ENCODE measurements around the gene PNPLA6.
"Not testable (repeated sequence)": the region's sequence is repeated elsewhere in the genome, so short reads cannot be mapped to it uniquely, and the experiment has no call there.

PNPLA6 gene

GRCh38 chr19:7529610-7530490 is 5.7 kb upstream of the PNPLA6 start:
- in situ Hi-C loops (cut with MboI; ENCODE audit: low sequenced_read_pairs) = no loop called here
- no peak overlapping the region for H3K4me3 ChIP-seq
- no peak for DNase-seq (ENCODE audit: low spot score in 2 of 2)

GRCh38 chr19:7533281-7533885 is 2.1 kb upstream of the PNPLA6 start:
- Histone ChIP-seq H3K4me1 (peaks cover 7% of the 10 kb centered on the region), H3K27me3 (ENCODE audit: low read depth) (no peaks in the 10 kb centered on the region), H3K36me3 (replicated peaks) (peaks cover 3% of the 10 kb centered on the region), H3K9me3 (no peaks in the 10 kb centered on the region), H3K4me3 (no peak overlapping the region)
- in situ Hi-C loops (cut with MboI; ENCODE audit: low sequenced_read_pairs) = no loop called here
- no peak for DNase-seq (ENCODE audit: low spot score in 2 of 2)

More at GRCh38 chr19:7529610-7530490, 5.7 kb upstream of the PNPLA6 start:
- Histone ChIP-seq H3K4me1 (peaks cover 4% of the 10 kb centered on the region; the same call in 1 of the 2 replicates), H3K27me3 (ENCODE audit: low read depth) (no peaks in the 10 kb centered on the region), H3K9me3 (no peaks in the 10 kb centered on the region), H3K36me3 (replicated peaks) (peaks cover 3% of the 10 kb centered on the region)

- H3K4me1 ChIP-seq = peaks cover 7% of the 10 kb centered on the region
- no peaks in the 10 kb centered on the region for H3K9me3 ChIP-seq
- in situ Hi-C loops (cut with MboI; ENCODE audit: low sequenced_read_pairs) = no loop called here
- H3K27me3 ChIP-seq (ENCODE audit: low read depth) = no peaks in the 10 kb centered on the region
- H3K36me3 ChIP-seq (replicated peaks) = peaks cover 3% of the 10 kb centered on the region; the same call in 1 of the 2 replicates
- DNase-seq (ENCODE audit: low spot score in 2 of 2) = no peak
- H3K4me3 ChIP-seq = peak overlapping the region; percentile 71
These were observed 1.5 kb upstream of the PNPLA6 start for GRCh38 chr19:7533925-7534480.

GRCh38 chr19:7534531-7535046 is 928 bp upstream of the PNPLA6 start:
- peaks cover 7% of the 10 kb centered on the region for H3K4me1 ChIP-seq
- in situ Hi-C loops (cut with MboI; ENCODE audit: low sequenced_read_pairs) = no loop called here
- H3K36me3 ChIP-seq (replicated peaks) = peaks cover 3% of the 10 kb centered on the region; the same call in 1 of the 2 replicates
- peak; percentile 29 to 65 for DNase-seq (ENCODE audit: low spot score in 2 of 2)
- H3K4me3 ChIP-seq = peak overlapping the region; percentile 71
- no peaks in the 10 kb centered on the region for H3K9me3 ChIP-seq
- no peaks in the 10 kb centered on the region for H3K27me3 ChIP-seq (ENCODE audit: low read depth)

- peaks cover 7% of the 10 kb centered on the region for H3K4me1 ChIP-seq
- no peaks in the 10 kb centered on the region for H3K9me3 ChIP-seq
- no peaks in the 10 kb centered on the region for H3K36me3 ChIP-seq (replicated peaks)
- in situ Hi-C loops (cut with MboI; ENCODE audit: low sequenced_read_pairs) = no loop called here
- DNase-seq (ENCODE audit: low spot score in 2 of 2) = no peak
- no peaks in the 10 kb centered on the region for H3K27me3 ChIP-seq (ENCODE audit: low read depth)
- peak overlapping the region; percentile 71 for H3K4me3 ChIP-seq
These were observed 630 bp downstream of the PNPLA6 start for GRCh38 chr19:7535998-7536695.

GRCh38 chr19:7538990-7539389 is 3.5 kb downstream of the PNPLA6 start:
- H3K4me1 ChIP-seq; in situ Hi-C loops (cut with MboI; ENCODE audit: low sequenced_read_pairs); H3K4me3 ChIP-seq; H3K9me3 ChIP-seq; H3K27me3 ChIP-seq (ENCODE audit: low read depth); H3K36me3 ChIP-seq (replicated peaks); DNase-seq (ENCODE audit: low spot score in 2 of 2): not testable (repeated sequence)

GRCh38 chr19:7539827-7540425 is 4.4 kb downstream of the PNPLA6 start:
- DNase-seq (ENCODE audit: low spot score in 2 of 2) = no peak
- H3K27me3 ChIP-seq (ENCODE audit: low read depth) = no peaks in the 10 kb centered on the region
- no peak overlapping the region for H3K4me3 ChIP-seq
- H3K4me1 ChIP-seq = peaks cover 3% of the 10 kb centered on the region
- H3K36me3 ChIP-seq (replicated peaks) = no peaks in the 10 kb centered on the region
- no peaks in the 10 kb centered on the region for H3K9me3 ChIP-seq
- in situ Hi-C loops (cut with MboI; ENCODE audit: low sequenced_read_pairs) = no loop called here

- no peaks in the 10 kb centered on the region for H3K9me3 ChIP-seq
- peaks cover 3% of the 10 kb centered on the region for H3K4me1 ChIP-seq
- in situ Hi-C loops (cut with MboI; ENCODE audit: low sequenced_read_pairs) = no loop called here
- no peaks in the 10 kb centered on the region for H3K27me3 ChIP-seq (ENCODE audit: low read depth)
- DNase-seq (ENCODE audit: low spot score in 2 of 2) = peak in 1 of 2 experiments; percentile 55
- H3K4me3 ChIP-seq = no peak overlapping the region
- H3K36me3 ChIP-seq (replicated peaks) = no peaks in the 10 kb centered on the region
These were observed 5.4 kb downstream of the PNPLA6 start for GRCh38 chr19:7540761-7541474.

GRCh38 chr19:7541475-7541824 is 5.9 kb downstream of the PNPLA6 start:
- H3K4me1 ChIP-seq = no peaks in the 10 kb centered on the region; the same call in 1 of the 2 replicates
- no peak for DNase-seq (ENCODE audit: low spot score in 2 of 2)
- no peaks in the 10 kb centered on the region for H3K36me3 ChIP-seq (replicated peaks)
- no peaks in the 10 kb centered on the region for H3K27me3 ChIP-seq (ENCODE audit: low read depth)
- H3K4me3 ChIP-seq = no peak overlapping the region
- in situ Hi-C loops (cut with MboI; ENCODE audit: low sequenced_read_pairs) = no loop called here
- H3K9me3 ChIP-seq = no peaks in the 10 kb centered on the region

GRCh38 chr19:7541828-7542443 is 6.4 kb downstream of the PNPLA6 start:
- Histone ChIP-seq H3K9me3 (no peaks in the 10 kb centered on the region), H3K27me3 (ENCODE audit: low read depth) (no peaks in the 10 kb centered on the region), H3K4me3 (no peak overlapping the region), H3K4me1 (no peaks in the 10 kb centered on the region), H3K36me3 (replicated peaks) (no peaks in the 10 kb centered on the region)
- no peak for DNase-seq (ENCODE audit: low spot score in 2 of 2)
- in situ Hi-C loops (cut with MboI; ENCODE audit: low sequenced_read_pairs) = no loop called here

- no peak overlapping the region for H3K4me3 ChIP-seq
- no peaks in the 10 kb centered on the region for H3K36me3 ChIP-seq (replicated peaks)
- in situ Hi-C loops (cut with MboI; ENCODE audit: low sequenced_read_pairs) = no loop called here
- no peaks in the 10 kb centered on the region for H3K9me3 ChIP-seq
- no peak for DNase-seq (ENCODE audit: low spot score in 2 of 2)
- H3K27me3 ChIP-seq (ENCODE audit: low read depth) = no peaks in the 10 kb centered on the region
- no peaks in the 10 kb centered on the region for H3K4me1 ChIP-seq
These were observed 7.2 kb downstream of the PNPLA6 start for GRCh38 chr19:7542556-7543348.

GRCh38 chr19:7544626-7545025 is 9.1 kb downstream of the PNPLA6 start:
- Histone ChIP-seq H3K4me3 (no peak overlapping the region), H3K36me3 (replicated peaks) (no peaks in the 10 kb centered on the region), H3K9me3 (no peaks in the 10 kb centered on the region), H3K27me3 (ENCODE audit: low read depth) (no peaks in the 10 kb centered on the region), H3K4me1 (no peaks in the 10 kb centered on the region)
- in situ Hi-C loops (cut with MboI; ENCODE audit: low sequenced_read_pairs) = no loop called here
- no peak for DNase-seq (ENCODE audit: low spot score in 2 of 2)
